CD14-positive monocyte (primary cell): ENCODE measurements around the gene SORD. TPM values are rescaled to one million over a fixed set of nuclear protein-coding genes. Genes with fewer than 3 reads are reported as not detected.
"Not testable (repeated sequence)": the region's sequence is repeated elsewhere in the genome, so short reads cannot be mapped to it uniquely, and the experiment has no call there.

Experiments
- DNase-seq, 3 donors: peaks; one replicate each; pipeline ENCODE4 v3.0.0-alpha.2; 2011 to 2022
- H2AFZ ChIP-seq: 2 replicates; pipeline ENCODE4 v1.6.0; 2012; ENCODE audit warnings: mild to moderate bottlenecking, low read depth, low read length, inconsistent platforms; ENCODE audit not compliant: insufficient read depth, poor library complexity, severe bottlenecking
- H3K27ac ChIP-seq, 2 donors: 1 replicate in 1 of 2; 2 replicates in 1 of 2; pipeline ENCODE4 v1.5.1; 2012 to 2013; ENCODE audit warnings: low read length in 2 of 2, control low read depth in 1 of 2, inconsistent platforms in 1 of 2, low read depth in 1 of 2, mild to moderate bottlenecking in 1 of 2
- H3K27me3 ChIP-seq, 2 donors: one replicate each; pipeline versions ENCODE4 v1.6.0 to v1.6.1; 2011 to 2013; ENCODE audit warnings: low read length in 2 of 2; ENCODE audit not compliant: control insufficient read depth in 2 of 2, insufficient read depth in 2 of 2
- H3K36me3 ChIP-seq, 2 donors: replicated peaks in 1 of 2; 1 replicate in 1 of 2; 2 replicates in 1 of 2; pipeline versions ENCODE4 v1.5.1 to v1.6.1; 2012 to 2013; ENCODE audit warnings: low read length in 2 of 2, control low read depth in 1 of 2, inconsistent platforms in 1 of 2, mild to moderate bottlenecking in 1 of 2; ENCODE audit not compliant: insufficient read depth in 2 of 2, control insufficient read depth in 1 of 2
- H3K4me1 ChIP-seq, 2 donors: 1 replicate in 1 of 2; 2 replicates in 1 of 2; pipeline versions ENCODE4 v1.5.1 to v1.6.1; 2012 to 2013; ENCODE audit warnings: low read length in 2 of 2, control low read depth in 1 of 2, inconsistent platforms in 1 of 2, mild to moderate bottlenecking in 1 of 2, moderate library complexity in 1 of 2; ENCODE audit not compliant: insufficient read depth in 2 of 2, control insufficient read depth in 1 of 2
- H3K4me2 ChIP-seq: replicated peaks from 2 replicates; pipeline ENCODE3; 2012; ENCODE audit warnings: low read length, moderate library complexity, mild to moderate bottlenecking; ENCODE audit not compliant: poor library complexity, severe bottlenecking; ENCODE audit errors: extremely low read depth
- H3K4me3 ChIP-seq, 3 experiments: fragments of 200-600 bp in 1 of 3; sonication (generic) in 1 of 3; replicated peaks in 1 of 3; 1 replicate in 2 of 3; 2 replicates in 1 of 3; pipeline ENCODE4 v1.5.1; 2011 to 2013; ENCODE audit warnings: low read length in 3 of 3, mild to moderate bottlenecking in 3 of 3, control low read depth in 2 of 3, low read depth in 2 of 3, inconsistent platforms in 1 of 3, moderate library complexity in 1 of 3
- H3K79me2 ChIP-seq: 2 replicates; pipeline ENCODE4 v1.6.0; 2012; ENCODE audit warnings: mild to moderate bottlenecking, control low read depth, inconsistent platforms, low read length, moderate library complexity; ENCODE audit not compliant: insufficient read depth
- H3K9ac ChIP-seq: 2 replicates; pipeline ENCODE4 v1.6.0; 2017; ENCODE audit warnings: low read length, mild to moderate bottlenecking; ENCODE audit not compliant: insufficient read depth, poor library complexity, severe bottlenecking
- H3K9me3 ChIP-seq, 2 donors: replicated peaks in 1 of 2; 1 replicate in 1 of 2; 2 replicates in 1 of 2; pipeline versions ENCODE4 v1.5.1 to v1.6.1; 2012 to 2013; ENCODE audit warnings: low read length in 2 of 2, control low read depth in 1 of 2; ENCODE audit not compliant: control insufficient read depth in 1 of 2, insufficient read depth in 1 of 2
- H4K20me1 ChIP-seq: 2 replicates; pipeline ENCODE4 v1.6.0; 2012; ENCODE audit warnings: mild to moderate bottlenecking, low read length, control low read depth, moderate library complexity; ENCODE audit not compliant: insufficient read depth
- H3K27ac Mint-ChIP-seq, 7 donors: one replicate each; pipeline ENCODE4 v1.8.0; 2020; ENCODE audit warnings: mild to moderate bottlenecking in 7 of 7, mixed read lengths in 7 of 7, moderate library complexity in 6 of 7, inconsistent platforms in 2 of 7
- H3K27me3 Mint-ChIP-seq, 3 donors: one replicate each; pipeline ENCODE4 v1.8.0; 2021 to 2022; ENCODE audit warnings: low read depth in 3 of 3, mild to moderate bottlenecking in 3 of 3, mixed read lengths in 3 of 3, moderate library complexity in 3 of 3, inconsistent platforms in 1 of 3
- H3K36me3 Mint-ChIP-seq, 2 donors: one replicate each; pipeline ENCODE4 v1.8.0; 2020; ENCODE audit warnings: mixed read lengths in 2 of 2, inconsistent platforms in 1 of 2, mild to moderate bottlenecking in 1 of 2
- H3K4me1 Mint-ChIP-seq: one replicate; pipeline ENCODE4 v1.8.0; 2020; ENCODE audit warnings: mild to moderate bottlenecking, mixed read lengths
- H3K4me3 Mint-ChIP-seq, 2 donors: one replicate each; pipeline ENCODE4 v1.8.0; 2020; ENCODE audit warnings: mild to moderate bottlenecking in 2 of 2, mixed read lengths in 2 of 2, moderate library complexity in 1 of 2
- H3K9me3 Mint-ChIP-seq, 7 donors: one replicate each; pipeline ENCODE4 v1.8.0; 2020 to 2022; ENCODE audit warnings: mixed read lengths in 7 of 7, mild to moderate bottlenecking in 6 of 7, moderate library complexity in 6 of 7, inconsistent platforms in 2 of 7
- WGBS: methylation state at CpG from one replicate; pipeline ENCODE4 v1.1.5; 2013; ENCODE audit warnings: missing lambda C conversion rate; ENCODE audit not compliant: insufficient coverage; 5-methylcytosine and 5-hydroxymethylcytosine counted together
- intact Hi-C, 2 donors: fragments of 100-400 bp; cut with micrococcal nuclease; formaldehyde crosslinking; loops; one replicate each; pipeline versions ENCODE4 v1.15.0 to v1.15.1; 2023
- polyA plus RNA-seq, 3 donors: library from polyadenylated mRNA; depleted of rRNA in 1 of 3; unstranded in 2 of 3; stranded (reverse) in 1 of 3; fragments of 300-500 nt in 2 of 3; fragments of >200 nt in 1 of 3; fragmentation: Illumina TruSeq in 2 of 3; gene quantifications; 1 replicate in 2 of 3; 2 replicates in 1 of 3; pipeline ENCODE4 v1.2.3, GENCODE V29; 2012 to 2021

SORD gene
- polyA plus RNA-seq, 3 donors: 17.9 to 22.6 (median 21.7) TPM

DNA sequence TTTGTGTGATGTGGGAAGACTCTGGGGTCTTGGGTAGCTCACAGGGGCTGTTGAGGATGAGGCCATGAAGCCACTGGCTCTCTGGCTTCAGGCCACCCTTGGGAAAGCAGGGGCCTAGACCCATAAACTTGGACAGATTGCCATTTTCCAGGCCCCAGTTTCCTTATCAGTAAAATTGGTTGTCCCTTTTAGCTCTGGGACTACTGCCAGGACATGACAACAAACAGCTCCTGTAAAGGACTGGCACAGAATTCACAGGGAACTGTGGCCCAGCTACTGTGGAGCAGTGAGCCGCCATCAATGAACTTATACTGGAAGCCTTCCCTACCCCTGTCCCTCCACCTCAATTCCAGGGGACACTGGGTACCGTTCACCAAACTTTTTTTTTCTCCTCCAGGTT is 54.4 kb downstream of the SORD start:
- WGBS: no CpG with 5 or more reads among the region's 2 CpGs
- H3K4me1 ChIP-seq, H3K9ac ChIP-seq, H3K4me1 Mint-ChIP-seq, H3K4me3 Mint-ChIP-seq, H3K27ac ChIP-seq, DNase-seq, H3K79me2 ChIP-seq, intact Hi-C loops, H3K36me3 Mint-ChIP-seq, H3K9me3 Mint-ChIP-seq, H4K20me1 ChIP-seq, H3K9me3 ChIP-seq, H2AFZ ChIP-seq, H3K27me3 Mint-ChIP-seq, H3K4me3 ChIP-seq, H3K4me2 ChIP-seq, H3K27me3 ChIP-seq, H3K36me3 ChIP-seq: not testable (repeated sequence)
- peak overlapping the region in 2 of 7 donors; percentile 9 to 18 for H3K27ac Mint-ChIP-seq

DNA sequence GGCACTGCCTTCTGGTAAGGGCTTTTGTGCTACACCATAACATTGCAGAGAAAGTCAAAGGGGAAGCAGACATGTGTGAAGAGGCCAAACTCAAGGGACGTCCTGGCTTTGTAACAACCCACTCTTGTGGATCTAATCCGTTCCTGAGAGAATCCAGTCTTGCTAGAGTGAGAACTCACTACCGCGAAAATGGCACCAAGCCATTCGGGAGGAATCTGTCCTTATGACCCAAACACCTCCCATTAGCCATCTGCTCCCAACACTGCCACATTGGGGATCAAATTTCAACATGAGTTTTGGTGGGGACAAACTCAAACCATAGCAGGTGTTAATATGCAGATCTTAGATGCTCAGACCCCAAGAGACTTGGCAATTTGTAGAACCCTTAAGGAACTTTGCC is 56.2 kb downstream of the SORD start:
- not testable (repeated sequence) for H3K4me1 Mint-ChIP-seq

DNA sequence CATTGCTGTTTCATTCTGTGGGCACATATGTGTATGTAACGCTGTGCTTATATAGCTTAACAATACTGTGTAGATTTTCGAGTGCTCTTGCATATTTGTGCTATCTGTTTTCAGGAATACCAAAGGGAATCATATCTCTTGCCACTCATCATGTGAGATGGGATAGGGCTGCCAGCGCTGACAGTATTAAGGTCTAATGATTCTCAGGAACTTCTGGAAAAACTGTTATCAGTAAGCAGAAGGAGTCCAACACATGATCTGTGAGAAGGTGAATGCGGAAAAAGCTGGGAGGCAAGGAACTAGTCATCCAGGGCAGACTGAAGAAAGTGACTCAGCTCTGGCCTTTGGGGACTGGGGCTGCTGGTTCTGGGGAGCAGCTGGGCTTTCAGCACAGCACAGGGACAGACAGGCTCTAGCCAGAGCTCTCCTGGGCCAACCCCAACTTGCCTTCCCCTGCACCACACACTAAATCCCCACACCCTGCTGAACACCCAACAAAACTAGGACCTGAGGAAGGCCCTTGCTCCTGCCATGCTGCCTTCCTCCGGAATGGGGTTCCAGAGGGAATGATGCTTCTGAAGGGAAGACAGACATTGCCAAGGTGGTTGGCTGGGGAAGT is 56.7 kb downstream of the SORD start:
- H3K9me3 Mint-ChIP-seq, DNase-seq, intact Hi-C loops, H3K4me3 Mint-ChIP-seq, H4K20me1 ChIP-seq, H2AFZ ChIP-seq, H3K4me3 ChIP-seq, H3K36me3 Mint-ChIP-seq, H3K4me2 ChIP-seq, H3K4me1 Mint-ChIP-seq, H3K27ac ChIP-seq, H3K27me3 Mint-ChIP-seq, H3K9ac ChIP-seq, H3K27me3 ChIP-seq, H3K79me2 ChIP-seq, H3K36me3 ChIP-seq, H3K4me1 ChIP-seq, H3K9me3 ChIP-seq: not testable (repeated sequence)
- 100% methylated on average over 1 of the region's 5 CpGs for WGBS
- H3K27ac Mint-ChIP-seq: peak overlapping the region in 1 of 7 donors; percentile 18

More for the DNA sequence above, 56.2 kb downstream of the SORD start:
- H3K4me2 ChIP-seq, H4K20me1 ChIP-seq, DNase-seq, H3K9me3 ChIP-seq, H3K36me3 Mint-ChIP-seq, H3K27me3 Mint-ChIP-seq, H3K27ac Mint-ChIP-seq, H3K4me3 Mint-ChIP-seq, intact Hi-C loops, H2AFZ ChIP-seq, H3K27me3 ChIP-seq, H3K36me3 ChIP-seq, H3K9ac ChIP-seq, H3K4me1 ChIP-seq, H3K79me2 ChIP-seq, H3K9me3 Mint-ChIP-seq, H3K4me3 ChIP-seq, H3K27ac ChIP-seq: not testable (repeated sequence)
- 100% methylated on average over 1 of the region's 5 CpGs for WGBS

DNA sequence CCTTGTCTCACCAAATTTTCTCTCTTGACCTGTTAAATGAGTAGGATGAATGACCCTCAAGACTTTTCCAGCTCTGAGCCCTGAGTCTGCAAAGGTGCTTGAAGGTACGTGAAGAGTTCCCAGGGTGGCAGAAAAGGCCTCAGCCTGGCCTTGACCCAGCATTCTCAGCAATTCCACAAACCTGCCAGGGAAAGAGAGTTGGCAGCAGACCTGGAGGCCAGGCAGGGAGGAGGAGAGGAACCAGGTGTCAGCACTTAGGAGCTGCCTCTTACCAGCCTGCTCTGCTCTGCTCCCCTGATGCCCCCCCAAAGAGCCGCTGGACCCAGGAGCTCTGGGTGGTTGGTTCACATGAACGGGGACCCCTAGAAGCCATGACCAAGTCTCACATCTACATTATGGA is 57.6 kb downstream of the SORD start:
- DNase-seq, H3K27me3 ChIP-seq, intact Hi-C loops, H3K9me3 ChIP-seq, H3K27ac ChIP-seq, H3K36me3 ChIP-seq, H3K4me1 Mint-ChIP-seq, H3K79me2 ChIP-seq, H3K36me3 Mint-ChIP-seq, H3K9ac ChIP-seq, H3K27ac Mint-ChIP-seq, H3K4me3 ChIP-seq, H3K4me1 ChIP-seq, H3K9me3 Mint-ChIP-seq, H4K20me1 ChIP-seq, H2AFZ ChIP-seq, H3K4me2 ChIP-seq, H3K4me3 Mint-ChIP-seq, H3K27me3 Mint-ChIP-seq: not testable (repeated sequence)
- WGBS: 83% methylated on average over 1 of the region's 3 CpGs
